Peyer's patch (tissue), 4 donors: ENCODE measurements around the gene CCDC14.
"Not testable (repeated sequence)": the region's sequence is repeated elsewhere in the genome, so short reads cannot be mapped to it uniquely, and the experiment has no call there.

ENCODE experiments used
- POLR2A ChIP-seq, 2 donors: fragments of 450-650 bp; IDR thresholded peaks; one replicate each; pipeline ENCODE4 v1.5.1; 2017; ENCODE audit warnings: antibody characterized with exemption in 2 of 2, mild to moderate bottlenecking in 2 of 2, moderate library complexity in 2 of 2
- TF ChIP-seq, protein P1 (sequence below), 6 experiments: fragments of 450-650 bp in 4 of 6; fragments of 200-600 bp in 2 of 6; sonication (generic) in 1 of 6; IDR thresholded peaks; one replicate each; pipeline ENCODE4 v1.5.1; 2017 to 2019; ENCODE audit warnings: antibody characterized with exemption in 6 of 6, mild to moderate bottlenecking in 3 of 6, moderate library complexity in 1 of 6

DNA sequence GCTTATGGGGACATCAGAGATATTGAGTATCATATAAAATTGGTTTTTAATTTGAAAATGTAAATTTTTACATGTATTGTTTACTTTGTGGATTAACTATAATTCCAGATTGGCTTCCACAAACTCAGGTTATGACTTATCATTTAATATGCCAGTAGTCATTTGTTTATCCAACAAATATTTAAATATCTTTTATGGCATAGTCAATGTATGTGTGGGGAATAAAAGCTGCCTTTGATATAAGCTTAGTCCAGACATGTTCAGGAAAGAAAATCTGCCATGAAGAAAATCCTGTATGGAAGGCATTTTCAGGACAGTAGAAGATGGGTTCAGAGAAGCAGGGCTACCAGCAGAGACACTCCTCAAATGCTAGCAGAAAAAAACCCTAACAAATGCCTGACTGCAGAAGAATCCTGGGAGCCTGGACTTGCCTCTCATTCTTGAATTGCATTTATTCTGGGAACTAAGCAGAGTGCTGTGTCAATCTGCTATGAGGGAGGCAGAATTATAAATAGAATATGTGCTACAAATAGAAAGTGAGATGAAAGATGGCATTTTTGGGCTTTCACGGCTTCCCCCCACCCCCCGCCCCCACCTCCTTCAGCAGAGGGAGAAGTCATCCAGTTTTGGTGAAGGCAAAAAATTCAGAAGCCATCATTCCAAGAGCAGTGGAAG is 41.5 kb upstream of the CCDC14 start:
- not testable (repeated sequence) for TF ChIP-seq POLR2A (IDR thresholded peaks at IDR 0.05)
- TF ChIP-seq, protein P1, sequence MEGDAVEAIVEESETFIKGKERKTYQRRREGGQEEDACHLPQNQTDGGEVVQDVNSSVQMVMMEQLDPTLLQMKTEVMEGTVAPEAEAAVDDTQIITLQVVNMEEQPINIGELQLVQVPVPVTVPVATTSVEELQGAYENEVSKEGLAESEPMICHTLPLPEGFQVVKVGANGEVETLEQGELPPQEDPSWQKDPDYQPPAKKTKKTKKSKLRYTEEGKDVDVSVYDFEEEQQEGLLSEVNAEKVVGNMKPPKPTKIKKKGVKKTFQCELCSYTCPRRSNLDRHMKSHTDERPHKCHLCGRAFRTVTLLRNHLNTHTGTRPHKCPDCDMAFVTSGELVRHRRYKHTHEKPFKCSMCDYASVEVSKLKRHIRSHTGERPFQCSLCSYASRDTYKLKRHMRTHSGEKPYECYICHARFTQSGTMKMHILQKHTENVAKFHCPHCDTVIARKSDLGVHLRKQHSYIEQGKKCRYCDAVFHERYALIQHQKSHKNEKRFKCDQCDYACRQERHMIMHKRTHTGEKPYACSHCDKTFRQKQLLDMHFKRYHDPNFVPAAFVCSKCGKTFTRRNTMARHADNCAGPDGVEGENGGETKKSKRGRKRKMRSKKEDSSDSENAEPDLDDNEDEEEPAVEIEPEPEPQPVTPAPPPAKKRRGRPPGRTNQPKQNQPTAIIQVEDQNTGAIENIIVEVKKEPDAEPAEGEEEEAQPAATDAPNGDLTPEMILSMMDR (IDR thresholded peaks at IDR 0.05) = not testable (repeated sequence)
